Epithelial cell of proximal tubule (primary cell): ENCODE data around the gene SNX5. TPM values are rescaled to one million over a fixed set of nuclear protein-coding genes. Genes with fewer than 3 reads are reported as not detected.

Experiments
- DNase-seq: peaks from one replicate; pipeline ENCODE4 v3.0.0-alpha.2; 2011; ENCODE audit warnings: low read depth
- H3K4me3 ChIP-seq: 2 replicates; pipeline ENCODE4 v1.5.1; 2011; ENCODE audit warnings: low read depth, mild to moderate bottlenecking, low read length
- total RNA-seq: library from RNA; depleted of rRNA; stranded (reverse); fragments of >200 nt; gene quantifications from 2 replicates; pipeline ENCODE4 v1.2.3, GENCODE V29; 2015
- TF ChIP-seq, protein P1 (sequence below): conservative IDR thresholded peaks from 2 replicates; pipeline ENCODE4 v1.5.1; 2012; ENCODE audit warnings: low read depth, mild to moderate bottlenecking, low read length

SNX5 gene
- total RNA-seq, 1 donor from 2014 or later = 182 TPM

GRCh38 chr20:17935761-17936160, 32.8 kb downstream of the SNX5 start:
- no peak for DNase-seq
- H3K4me3 ChIP-seq = no peak overlapping the region
- TF ChIP-seq, protein P1, sequence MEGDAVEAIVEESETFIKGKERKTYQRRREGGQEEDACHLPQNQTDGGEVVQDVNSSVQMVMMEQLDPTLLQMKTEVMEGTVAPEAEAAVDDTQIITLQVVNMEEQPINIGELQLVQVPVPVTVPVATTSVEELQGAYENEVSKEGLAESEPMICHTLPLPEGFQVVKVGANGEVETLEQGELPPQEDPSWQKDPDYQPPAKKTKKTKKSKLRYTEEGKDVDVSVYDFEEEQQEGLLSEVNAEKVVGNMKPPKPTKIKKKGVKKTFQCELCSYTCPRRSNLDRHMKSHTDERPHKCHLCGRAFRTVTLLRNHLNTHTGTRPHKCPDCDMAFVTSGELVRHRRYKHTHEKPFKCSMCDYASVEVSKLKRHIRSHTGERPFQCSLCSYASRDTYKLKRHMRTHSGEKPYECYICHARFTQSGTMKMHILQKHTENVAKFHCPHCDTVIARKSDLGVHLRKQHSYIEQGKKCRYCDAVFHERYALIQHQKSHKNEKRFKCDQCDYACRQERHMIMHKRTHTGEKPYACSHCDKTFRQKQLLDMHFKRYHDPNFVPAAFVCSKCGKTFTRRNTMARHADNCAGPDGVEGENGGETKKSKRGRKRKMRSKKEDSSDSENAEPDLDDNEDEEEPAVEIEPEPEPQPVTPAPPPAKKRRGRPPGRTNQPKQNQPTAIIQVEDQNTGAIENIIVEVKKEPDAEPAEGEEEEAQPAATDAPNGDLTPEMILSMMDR = no peak

- no peak for DNase-seq
- no peak overlapping the region for H3K4me3 ChIP-seq
- TF ChIP-seq, protein P1 = no peak
Observed at GRCh38 chr20:17935186-17935585, 33.4 kb downstream of the SNX5 start.

- TF ChIP-seq, protein P1 = no peak
- no peak for DNase-seq
- H3K4me3 ChIP-seq = no peak overlapping the region
Observed at GRCh38 chr20:17934141-17934862, 34.3 kb downstream of the SNX5 start.

DNA sequence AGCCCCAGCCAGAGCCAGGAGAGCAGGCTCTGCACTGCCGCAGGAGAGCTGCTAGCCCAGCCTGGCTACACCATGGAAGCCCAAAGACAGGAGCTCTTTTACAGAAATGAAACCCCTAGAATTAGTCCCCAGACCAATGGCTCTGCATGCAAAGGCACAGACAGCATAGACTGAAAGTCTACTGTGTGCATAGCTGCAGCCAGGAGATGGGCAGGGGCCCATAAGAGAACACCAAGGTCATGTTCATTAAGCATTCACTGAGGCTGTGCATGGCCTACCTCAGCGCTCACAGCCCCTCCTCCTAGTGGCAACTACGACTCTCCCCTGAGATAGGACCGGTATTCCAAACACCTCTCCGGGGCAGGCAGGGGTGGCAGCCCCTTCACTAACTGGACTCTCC, 34.9 kb downstream of the SNX5 start:
- no peak for DNase-seq
- TF ChIP-seq, protein P1 = no peak
- H3K4me3 ChIP-seq = no peak overlapping the region

- DNase-seq = no peak
- TF ChIP-seq, protein P1 = no peak
- no peak overlapping the region for H3K4me3 ChIP-seq
Observed at GRCh38 chr20:17933121-17933520, 35.5 kb downstream of the SNX5 start.

DNA sequence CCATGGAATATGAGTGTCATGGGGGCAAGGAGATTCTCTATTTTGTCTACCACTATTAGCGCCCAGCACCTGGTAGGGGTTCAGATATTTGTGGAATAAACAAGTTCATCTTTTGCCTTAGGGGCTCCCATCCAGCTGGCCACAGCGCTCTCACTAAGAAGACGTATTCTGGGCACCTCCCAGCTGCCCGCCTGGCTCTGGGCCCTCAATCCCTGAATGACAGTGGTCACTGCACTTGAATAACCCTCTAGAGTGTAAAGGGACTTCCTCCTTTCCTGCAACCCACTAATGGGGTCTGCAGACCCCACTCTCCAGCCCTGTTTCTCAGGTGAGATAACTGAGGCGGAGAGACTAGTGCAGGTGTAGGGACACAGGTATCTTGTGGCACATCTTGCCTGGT, 36.2 kb downstream of the SNX5 start:
- DNase-seq = no peak
- TF ChIP-seq, protein P1 = no peak
- no peak overlapping the region for H3K4me3 ChIP-seq

DNA sequence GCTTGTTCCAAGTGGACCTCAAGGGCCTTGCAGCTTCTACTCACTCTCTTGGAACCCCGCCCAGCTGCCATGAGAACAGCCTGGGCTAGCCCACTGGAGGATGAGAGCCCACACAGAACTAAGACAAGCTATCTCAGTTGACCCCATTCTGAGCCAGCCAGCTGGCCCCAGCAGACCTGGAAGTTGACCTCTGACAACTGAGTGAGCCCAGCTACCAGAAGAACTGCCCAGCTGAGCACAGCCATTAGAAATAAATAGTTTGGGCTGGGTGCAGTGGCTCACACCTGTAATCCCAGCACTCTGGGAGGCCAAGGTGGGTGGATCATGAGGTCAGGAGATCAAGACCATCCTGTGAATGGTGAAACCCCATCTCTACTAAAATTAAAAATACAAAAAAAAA, 37.1 kb downstream of the SNX5 start:
- TF ChIP-seq, protein P1 = no peak
- DNase-seq = no peak
- no peak overlapping the region for H3K4me3 ChIP-seq
